Mammary epithelial cell (primary cell): ENCODE data around the gene MKS1.

Source experiments
- CTCF ChIP-seq, 2 donors: IDR thresholded peaks in 1 of 2; conservative IDR thresholded peaks in 1 of 2; 2 replicates each; pipeline ENCODE4 v1.5.1; 2011 to 2012; ENCODE audit warnings: inconsistent platforms in 2 of 2, low read length in 2 of 2, mild to moderate bottlenecking in 2 of 2, control low read depth in 1 of 2, low read depth in 1 of 2; ENCODE audit not compliant: insufficient read depth in 1 of 2; ENCODE audit errors: extremely low read depth in 1 of 2
- EZH2 ChIP-seq: IDR thresholded peaks from 2 replicates; pipeline ENCODE4 v1.6.1; 2012; ENCODE audit warnings: low read length, inconsistent platforms, borderline replicate concordance

GRCh38 chr17:58265902-58266875 is 47.1 kb upstream of the MKS1 start:
- TF ChIP-seq CTCF (conservative IDR thresholded peaks at IDR 0.05 in 1 of 2, IDR thresholded peaks at IDR 0.05 in 1 of 2; ENCODE audit: extremely low read depth in 1 of 2, insufficient read depth in 1 of 2, low read depth in 1 of 2, low read length in 2 of 2) (no peak), EZH2 (no peak)
